ENCODE data around the gene NIFK.
"Not testable (repeated sequence)": the region's sequence is repeated elsewhere in the genome, so short reads cannot be mapped to it uniquely, and the experiment has no call there.

Gene NIFK

GRCh38 chr2:121734544-121734943, 2.1 kb downstream of the NIFK start:
- not testable (repeated sequence) for DNase-seq (ENCODE audit: low read depth, low spot score); H3K4me3 ChIP-seq (ENCODE audit: low read length); H3K9me3 ChIP-seq (ENCODE audit: control insufficient read depth, insufficient read depth, low read length); H3K36me3 ChIP-seq (ENCODE audit: control insufficient read depth, insufficient read depth, low read length); H3K4me1 ChIP-seq (ENCODE audit: control insufficient read depth, insufficient read depth, low read length); H3K27me3 ChIP-seq (ENCODE audit: control insufficient read depth, insufficient read depth, low read length); H3K27ac ChIP-seq (ENCODE audit: low read length)
- WGBS (ENCODE audit: insufficient coverage, insufficient read length), result no CpG with 5 or more reads among the region's 11 CpGs

- DNase-seq (ENCODE audit: low read depth, low spot score), result no peak
- WGBS (ENCODE audit: insufficient coverage, insufficient read length), result no CpG with 5 or more reads among the region's 6 CpGs
- Histone ChIP-seq H3K4me1 (ENCODE audit: control insufficient read depth, insufficient read depth, low read length) (no peaks in the 10 kb centered on the region; the same call in 1 of the 2 replicates), H3K9me3 (ENCODE audit: control insufficient read depth, insufficient read depth, low read length) (no peaks in the 10 kb centered on the region), H3K27me3 (ENCODE audit: control insufficient read depth, insufficient read depth, low read length) (no peaks in the 10 kb centered on the region), H3K36me3 (ENCODE audit: control insufficient read depth, insufficient read depth, low read length) (peaks cover 11% of the 10 kb centered on the region; the same call in 1 of the 2 replicates), H3K27ac (ENCODE audit: low read length) (no peak overlapping the region), H3K4me3 (ENCODE audit: low read length) (no peak overlapping the region)
Measured at GRCh38 chr2:121731366-121731765, 5.3 kb downstream of the NIFK start.

- no peak overlapping the region for H3K4me3 ChIP-seq (ENCODE audit: low read length)
- no peaks in the 10 kb centered on the region for H3K9me3 ChIP-seq (ENCODE audit: control insufficient read depth, insufficient read depth, low read length)
- H3K27me3 ChIP-seq (ENCODE audit: control insufficient read depth, insufficient read depth, low read length), result no peaks in the 10 kb centered on the region
- no peak for DNase-seq (ENCODE audit: low read depth, low spot score)
- peaks cover 11% of the 10 kb centered on the region; the same call in 1 of the 2 replicates for H3K36me3 ChIP-seq (ENCODE audit: control insufficient read depth, insufficient read depth, low read length)
- no peak overlapping the region for H3K27ac ChIP-seq (ENCODE audit: low read length)
- no peaks in the 10 kb centered on the region for H3K4me1 ChIP-seq (ENCODE audit: control insufficient read depth, insufficient read depth, low read length)
Measured at GRCh38 chr2:121727950-121728349, 8.7 kb downstream of the NIFK start.

GRCh38 chr2:121727332-121727731, 9.3 kb downstream of the NIFK start:
- H3K27me3 ChIP-seq (ENCODE audit: control insufficient read depth, insufficient read depth, low read length), result no peaks in the 10 kb centered on the region
- WGBS (ENCODE audit: insufficient coverage, insufficient read length), result no CpG with 5 or more reads among the region's 2 CpGs
- DNase-seq (ENCODE audit: low read depth, low spot score), result no peak
- H3K9me3 ChIP-seq (ENCODE audit: control insufficient read depth, insufficient read depth, low read length), result no peaks in the 10 kb centered on the region
- no peak overlapping the region for H3K4me3 ChIP-seq (ENCODE audit: low read length)
- H3K36me3 ChIP-seq (ENCODE audit: control insufficient read depth, insufficient read depth, low read length), result peaks cover 11% of the 10 kb centered on the region; the same call in 1 of the 2 replicates
- no peaks in the 10 kb centered on the region for H3K4me1 ChIP-seq (ENCODE audit: control insufficient read depth, insufficient read depth, low read length)
- H3K27ac ChIP-seq (ENCODE audit: low read length), result no peak overlapping the region

GRCh38 chr2:121723316-121723715, 13.4 kb downstream of the NIFK start:
- Histone ChIP-seq H3K27ac (ENCODE audit: low read length) (no peak overlapping the region), H3K4me3 (ENCODE audit: low read length) (no peak overlapping the region), H3K36me3 (ENCODE audit: control insufficient read depth, insufficient read depth, low read length) (no peaks in the 10 kb centered on the region), H3K4me1 (ENCODE audit: control insufficient read depth, insufficient read depth, low read length) (no peaks in the 10 kb centered on the region), H3K27me3 (ENCODE audit: control insufficient read depth, insufficient read depth, low read length) (no peaks in the 10 kb centered on the region), H3K9me3 (ENCODE audit: control insufficient read depth, insufficient read depth, low read length) (no peaks in the 10 kb centered on the region)
- no peak for DNase-seq (ENCODE audit: low read depth, low spot score)
- no CpG with 5 or more reads among the region's 5 CpGs for WGBS (ENCODE audit: insufficient coverage, insufficient read length)

GRCh38 chr2:121722479-121722878, 14.2 kb downstream of the NIFK start:
- no peaks in the 10 kb centered on the region for H3K9me3 ChIP-seq (ENCODE audit: control insufficient read depth, insufficient read depth, low read length)
- no peak overlapping the region for H3K27ac ChIP-seq (ENCODE audit: low read length)
- no peak for DNase-seq (ENCODE audit: low read depth, low spot score)
- H3K36me3 ChIP-seq (ENCODE audit: control insufficient read depth, insufficient read depth, low read length), result no peaks in the 10 kb centered on the region
- H3K4me1 ChIP-seq (ENCODE audit: control insufficient read depth, insufficient read depth, low read length), result no peaks in the 10 kb centered on the region
- no peaks in the 10 kb centered on the region for H3K27me3 ChIP-seq (ENCODE audit: control insufficient read depth, insufficient read depth, low read length)
- WGBS (ENCODE audit: insufficient coverage, insufficient read length), result no CpG with 5 or more reads among the region's 5 CpGs
- H3K4me3 ChIP-seq (ENCODE audit: low read length), result no peak overlapping the region

- Histone ChIP-seq H3K4me3 (ENCODE audit: low read length) (no peak overlapping the region), H3K27ac (ENCODE audit: low read length) (no peak overlapping the region)
- WGBS (ENCODE audit: insufficient coverage, insufficient read length), result no CpG with 5 or more reads among the region's 8 CpGs
Measured at GRCh38 chr2:121721926-121722325, 14.7 kb downstream of the NIFK start.

GRCh38 chr2:121717529-121717928, 19.1 kb downstream of the NIFK start:
- no peaks in the 10 kb centered on the region for H3K36me3 ChIP-seq (ENCODE audit: control insufficient read depth, insufficient read depth, low read length)
- H3K27me3 ChIP-seq (ENCODE audit: control insufficient read depth, insufficient read depth, low read length), result no peaks in the 10 kb centered on the region
- H3K9me3 ChIP-seq (ENCODE audit: control insufficient read depth, insufficient read depth, low read length), result no peaks in the 10 kb centered on the region
- no peaks in the 10 kb centered on the region for H3K4me1 ChIP-seq (ENCODE audit: control insufficient read depth, insufficient read depth, low read length)
- no peak for DNase-seq (ENCODE audit: low read depth, low spot score)
- WGBS (ENCODE audit: insufficient coverage, insufficient read length), result no CpG with 5 or more reads among the region's 6 CpGs
- H3K4me3 ChIP-seq (ENCODE audit: low read length), result no peak overlapping the region
- no peak overlapping the region for H3K27ac ChIP-seq (ENCODE audit: low read length)

More at GRCh38 chr2:121721926-121722325, 14.7 kb downstream of the NIFK start:
- DNase-seq (ENCODE audit: low read depth, low spot score), result no peak
- no peaks in the 10 kb centered on the region for H3K4me1 ChIP-seq (ENCODE audit: control insufficient read depth, insufficient read depth, low read length)
- H3K27me3 ChIP-seq (ENCODE audit: control insufficient read depth, insufficient read depth, low read length), result no peaks in the 10 kb centered on the region
- no peaks in the 10 kb centered on the region for H3K9me3 ChIP-seq (ENCODE audit: control insufficient read depth, insufficient read depth, low read length)
- H3K36me3 ChIP-seq (ENCODE audit: control insufficient read depth, insufficient read depth, low read length), result no peaks in the 10 kb centered on the region

- Histone ChIP-seq H3K4me3 (ENCODE audit: low read length) (no peak overlapping the region), H3K36me3 (ENCODE audit: control insufficient read depth, insufficient read depth, low read length) (no peaks in the 10 kb centered on the region), H3K9me3 (ENCODE audit: control insufficient read depth, insufficient read depth, low read length) (no peaks in the 10 kb centered on the region), H3K27me3 (ENCODE audit: control insufficient read depth, insufficient read depth, low read length) (no peaks in the 10 kb centered on the region), H3K4me1 (ENCODE audit: control insufficient read depth, insufficient read depth, low read length) (no peaks in the 10 kb centered on the region), H3K27ac (ENCODE audit: low read length) (no peak overlapping the region)
- no peak for DNase-seq (ENCODE audit: low read depth, low spot score)
- no CpG with 5 or more reads among the region's 1 CpG for WGBS (ENCODE audit: insufficient coverage, insufficient read length)
Measured at GRCh38 chr2:121716126-121716525, 20.5 kb downstream of the NIFK start.

GRCh38 chr2:121711481-121711880, 25.2 kb downstream of the NIFK start:
- DNase-seq (ENCODE audit: low read depth, low spot score); H3K4me3 ChIP-seq (ENCODE audit: low read length); H3K27ac ChIP-seq (ENCODE audit: low read length); H3K9me3 ChIP-seq (ENCODE audit: control insufficient read depth, insufficient read depth, low read length); H3K27me3 ChIP-seq (ENCODE audit: control insufficient read depth, insufficient read depth, low read length); H3K4me1 ChIP-seq (ENCODE audit: control insufficient read depth, insufficient read depth, low read length); H3K36me3 ChIP-seq (ENCODE audit: control insufficient read depth, insufficient read depth, low read length): not testable (repeated sequence)
- WGBS (ENCODE audit: insufficient coverage, insufficient read length), result no CpG with 5 or more reads among the region's 3 CpGs

- Histone ChIP-seq H3K27ac (ENCODE audit: low read length) (no peak overlapping the region), H3K36me3 (ENCODE audit: control insufficient read depth, insufficient read depth, low read length) (no peaks in the 10 kb centered on the region), H3K4me3 (ENCODE audit: low read length) (no peak overlapping the region), H3K27me3 (ENCODE audit: control insufficient read depth, insufficient read depth, low read length) (no peaks in the 10 kb centered on the region), H3K4me1 (ENCODE audit: control insufficient read depth, insufficient read depth, low read length) (no peaks in the 10 kb centered on the region), H3K9me3 (ENCODE audit: control insufficient read depth, insufficient read depth, low read length) (no peaks in the 10 kb centered on the region)
- no CpG with 5 or more reads among the region's 7 CpGs for WGBS (ENCODE audit: insufficient coverage, insufficient read length)
- DNase-seq (ENCODE audit: low read depth, low spot score), result no peak
Measured at GRCh38 chr2:121710470-121711170, 26.1 kb downstream of the NIFK start.
